HepG2 (cell line): ENCODE measurements around the gene LTA4H. TPM values are rescaled to one million over a fixed set of nuclear protein-coding genes. Genes with fewer than 3 reads are reported as not detected.

ENCODE experiments used
- BCL6 ChIP-seq: IDR thresholded peaks from 2 replicates; pipeline ENCODE4 v1.6.1; 2016; ENCODE audit warnings: missing genetic modification reagents, missing compliant biosample characterization
- CBFB ChIP-seq: sonication (generic); formaldehyde crosslinking; IDR thresholded peaks from 2 replicates; pipeline ENCODE4 v1.4.0; 2020; ENCODE audit warnings: missing genetic modification reagents
- HDAC6 ChIP-seq: fragments of 200-600 bp; sonication (generic); IDR thresholded peaks from 2 replicates; pipeline ENCODE4 v1.7.0; 2017; ENCODE audit warnings: mild to moderate bottlenecking, antibody characterized with exemption, low read length, low read depth
- HMG20A ChIP-seq: IDR thresholded peaks from 2 replicates; pipeline ENCODE4 v1.6.1; 2016; ENCODE audit warnings: borderline replicate concordance
- HOXA3 ChIP-seq: sonication (generic); formaldehyde crosslinking; IDR thresholded peaks from 2 replicates; pipeline ENCODE4 v1.5.0; 2020; ENCODE audit warnings: missing genetic modification reagents
- IRF2 ChIP-seq: IDR thresholded peaks from 2 replicates; pipeline ENCODE4 v1.6.1; 2018; ENCODE audit warnings: missing genetic modification reagents, missing compliant biosample characterization
- KAT7 ChIP-seq: IDR thresholded peaks from 2 replicates; pipeline ENCODE4 v1.6.1; 2018; ENCODE audit warnings: borderline replicate concordance, missing compliant biosample characterization
- NR2F6 ChIP-seq, 2 experiments: IDR thresholded peaks; 2 replicates each; pipeline ENCODE4 v1.6.1; 2016; ENCODE audit warnings: antibody characterized with exemption in 1 of 2, mild to moderate bottlenecking in 1 of 2
- PHF21A ChIP-seq: sonication (generic); formaldehyde crosslinking; IDR thresholded peaks from 2 replicates; pipeline ENCODE4 v1.5.0; 2020; ENCODE audit warnings: mild to moderate bottlenecking, missing genetic modification reagents
- POLR2A ChIP-seq, 2 experiments: IDR thresholded peaks; 2 replicates each; pipeline ENCODE4 v1.6.1; 2011; ENCODE audit warnings: low read depth in 2 of 2, low read length in 2 of 2, mild to moderate bottlenecking in 1 of 2, moderate library complexity in 1 of 2; ENCODE audit not compliant: insufficient read depth in 1 of 2
- RFXAP ChIP-seq: sonication (generic); formaldehyde crosslinking; IDR thresholded peaks from 2 replicates; pipeline ENCODE4 v1.4.0; 2020; ENCODE audit warnings: missing genetic modification reagents, borderline replicate concordance
- STAG1 ChIP-seq: sonication (generic); formaldehyde crosslinking; IDR thresholded peaks from 2 replicates; pipeline ENCODE4 v1.4.0; 2020; ENCODE audit warnings: missing genetic modification reagents
- TOPORS ChIP-seq: sonication (generic); formaldehyde crosslinking; IDR thresholded peaks from 2 replicates; pipeline ENCODE4 v1.8.0; 2023; ENCODE audit warnings: mild to moderate bottlenecking, missing genetic modification reagents
- ZMYM4 ChIP-seq: sonication (generic); formaldehyde crosslinking; IDR thresholded peaks from 2 replicates; pipeline ENCODE4 v1.8.1; 2023; ENCODE audit warnings: mild to moderate bottlenecking, missing genetic modification reagents
- ZNF292 ChIP-seq: sonication (generic); formaldehyde crosslinking; IDR thresholded peaks from 2 replicates; pipeline ENCODE4 v1.8.1; 2022; ENCODE audit warnings: mild to moderate bottlenecking, low read depth, missing genetic modification reagents, borderline replicate concordance
- ZNF670 ChIP-seq: sonication (generic); formaldehyde crosslinking; IDR thresholded peaks from 2 replicates; pipeline ENCODE4 v1.8.0; 2022; ENCODE audit warnings: mild to moderate bottlenecking, missing genetic modification reagents, borderline replicate concordance
- ZNF746 ChIP-seq: sonication (generic); formaldehyde crosslinking; IDR thresholded peaks from 2 replicates; pipeline ENCODE4 v1.8.0; 2022; ENCODE audit warnings: mild to moderate bottlenecking, missing genetic modification reagents
- ZNF790 ChIP-seq: sonication (generic); formaldehyde crosslinking; IDR thresholded peaks from 2 replicates; pipeline ENCODE4 v1.8.0; 2022; ENCODE audit warnings: missing genetic modification reagents, mild to moderate bottlenecking, borderline replicate concordance
- polyA plus RNA-seq, 8 experiments: library from polyadenylated mRNA; depleted of rRNA in 3 of 8; stranded (reverse) in 7 of 8; unstranded in 1 of 8; fragments of >200 nt; fragmentation: Illumina TruSeq in 4 of 8; extraction: Trizol in 4 of 8; gene quantifications; 2 replicates each; pipeline versions ENCODE4 v1.2.1 to v1.2.3, GENCODE V29; 2011 to 2016; ENCODE audit warnings: low read depth in 4 of 8, missing spikeins in 1 of 8, mixed read lengths in 1 of 8; ENCODE audit not compliant: insufficient read depth in 1 of 8
- total RNA-seq, 5 experiments: library from RNA; depleted of rRNA; stranded (reverse); fragments of >200 nt; fragmentation: Illumina TruSeq; extraction: Trizol; gene quantifications; 2 replicates each; pipeline ENCODE4 v1.2.3, GENCODE V29; 2016; ENCODE audit warnings: low read depth in 1 of 5
- TF ChIP-seq, protein P1 (sequence below): IDR thresholded peaks from 2 replicates; pipeline ENCODE4 v1.6.1; 2016; ENCODE audit warnings: low read depth, control low read depth
- TF ChIP-seq, protein P2 (sequence below), 2 experiments: sonication (generic) in 1 of 2; formaldehyde crosslinking in 1 of 2; IDR thresholded peaks; 2 replicates each; pipeline versions ENCODE4 v1.4.0 to v1.6.1; 2016 to 2020; ENCODE audit warnings: borderline replicate concordance in 1 of 2, low read depth in 1 of 2, mild to moderate bottlenecking in 1 of 2, missing genetic modification reagents in 1 of 2
- TF ChIP-seq, protein P3 (sequence below): IDR thresholded peaks from 2 replicates; pipeline ENCODE4 v1.6.1; 2012; ENCODE audit warnings: low read depth, low read length, improper control_type of control experiment
- TF ChIP-seq, protein P4 (sequence below): sonication (generic); formaldehyde crosslinking; IDR thresholded peaks from 2 replicates; pipeline ENCODE4 v1.8.1; 2023; ENCODE audit warnings: mild to moderate bottlenecking, moderate library complexity, missing genetic modification reagents

Gene LTA4H
- total and polyA plus RNA-seq, 2 of the 13 experiments (the other 11 are each of a cell fraction or from before 2014, with no cell fraction given) = 87.5 to 90.4 TPM

DNA sequence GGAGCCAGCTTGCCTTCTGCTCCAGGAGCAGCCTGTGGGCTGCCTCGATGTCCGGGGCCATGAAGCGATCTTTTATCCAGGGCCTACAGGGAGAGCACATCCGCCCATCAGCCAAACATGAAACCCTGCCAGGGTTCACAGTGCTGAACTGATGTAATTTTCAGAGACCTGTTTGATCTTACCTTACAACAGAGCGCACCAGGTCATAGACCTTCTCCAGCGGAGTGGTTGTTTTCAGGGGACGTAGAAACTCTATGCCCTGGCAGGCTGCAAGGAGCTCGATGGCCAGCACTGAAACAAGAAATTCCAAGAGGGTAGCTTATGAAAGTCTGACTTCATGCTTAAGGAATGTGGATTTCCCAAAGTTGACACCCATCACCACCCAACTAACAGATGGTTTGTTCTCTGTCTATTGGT lies 59.0 kb downstream of the LTA4H start (continued):
- TF ChIP-seq, protein P1, sequence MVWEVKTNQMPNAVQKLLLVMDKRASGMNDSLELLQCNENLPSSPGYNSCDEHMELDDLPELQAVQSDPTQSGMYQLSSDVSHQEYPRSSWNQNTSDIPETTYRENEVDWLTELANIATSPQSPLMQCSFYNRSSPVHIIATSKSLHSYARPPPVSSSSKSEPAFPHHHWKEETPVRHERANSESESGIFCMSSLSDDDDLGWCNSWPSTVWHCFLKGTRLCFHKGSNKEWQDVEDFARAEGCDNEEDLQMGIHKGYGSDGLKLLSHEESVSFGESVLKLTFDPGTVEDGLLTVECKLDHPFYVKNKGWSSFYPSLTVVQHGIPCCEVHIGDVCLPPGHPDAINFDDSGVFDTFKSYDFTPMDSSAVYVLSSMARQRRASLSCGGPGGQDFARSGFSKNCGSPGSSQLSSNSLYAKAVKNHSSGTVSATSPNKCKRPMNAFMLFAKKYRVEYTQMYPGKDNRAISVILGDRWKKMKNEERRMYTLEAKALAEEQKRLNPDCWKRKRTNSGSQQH (CRISPR knock-in tag) = 0 out of 2 replicates have a peak, but pooled peaks have one; percentile 33
- TF ChIP-seq ZMYM4 = 0 out of 2 replicates have a peak, but pooled peaks have one; percentile 36
- TF ChIP-seq ZNF746 = 0 out of 2 replicates have a peak, but pooled peaks have one; percentile 33
- peak; percentile 65; the same call in 1 of the 2 replicates for TF ChIP-seq ZNF670
- TF ChIP-seq HMG20A (CRISPR knock-in tag) = peak; percentile 82; the same call in 1 of the 2 replicates
- TF ChIP-seq ZNF790 (CRISPR knock-in tag) = no peak
- TF ChIP-seq CBFB (CRISPR knock-in tag) = 0 out of 2 replicates have a peak, but pooled peaks have one; percentile 40
- TF ChIP-seq TOPORS (CRISPR knock-in tag) = peak; percentile 55; the same call in 1 of the 2 replicates
- peak; percentile 83 for TF ChIP-seq BCL6 (CRISPR knock-in tag)
- peak; percentile 48; the same call in 1 of the 2 replicates for TF ChIP-seq ZNF292 (CRISPR knock-in tag)
- TF ChIP-seq IRF2 (CRISPR knock-in tag) = peak; percentile 71; the same call in 1 of the 2 replicates
- TF ChIP-seq, protein P2, sequence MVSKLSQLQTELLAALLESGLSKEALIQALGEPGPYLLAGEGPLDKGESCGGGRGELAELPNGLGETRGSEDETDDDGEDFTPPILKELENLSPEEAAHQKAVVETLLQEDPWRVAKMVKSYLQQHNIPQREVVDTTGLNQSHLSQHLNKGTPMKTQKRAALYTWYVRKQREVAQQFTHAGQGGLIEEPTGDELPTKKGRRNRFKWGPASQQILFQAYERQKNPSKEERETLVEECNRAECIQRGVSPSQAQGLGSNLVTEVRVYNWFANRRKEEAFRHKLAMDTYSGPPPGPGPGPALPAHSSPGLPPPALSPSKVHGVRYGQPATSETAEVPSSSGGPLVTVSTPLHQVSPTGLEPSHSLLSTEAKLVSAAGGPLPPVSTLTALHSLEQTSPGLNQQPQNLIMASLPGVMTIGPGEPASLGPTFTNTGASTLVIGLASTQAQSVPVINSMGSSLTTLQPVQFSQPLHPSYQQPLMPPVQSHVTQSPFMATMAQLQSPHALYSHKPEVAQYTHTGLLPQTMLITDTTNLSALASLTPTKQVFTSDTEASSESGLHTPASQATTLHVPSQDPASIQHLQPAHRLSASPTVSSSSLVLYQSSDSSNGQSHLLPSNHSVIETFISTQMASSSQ (IDR thresholded peaks at IDR 0.05; ENCODE audit: low read depth) = 0 out of 2 replicates have a peak, but pooled peaks have one; percentile 36
- TF ChIP-seq, protein P2 (CRISPR knock-in tag; IDR thresholded peaks at IDR 0.05; ENCODE audit: borderline replicate concordance) = no peak
- TF ChIP-seq PHF21A (CRISPR knock-in tag) = peak; percentile 83
- peak; percentile 81; the same call in 1 of the 2 replicates for TF ChIP-seq RFXAP (CRISPR knock-in tag)
- no peak for TF ChIP-seq HDAC6
- TF ChIP-seq POLR2A (IDR thresholded peaks at IDR 0.05; ENCODE audit: insufficient read depth in 1 of 2, low read depth in 2 of 2, low read length in 2 of 2) = no peak
- TF ChIP-seq, protein P3, sequence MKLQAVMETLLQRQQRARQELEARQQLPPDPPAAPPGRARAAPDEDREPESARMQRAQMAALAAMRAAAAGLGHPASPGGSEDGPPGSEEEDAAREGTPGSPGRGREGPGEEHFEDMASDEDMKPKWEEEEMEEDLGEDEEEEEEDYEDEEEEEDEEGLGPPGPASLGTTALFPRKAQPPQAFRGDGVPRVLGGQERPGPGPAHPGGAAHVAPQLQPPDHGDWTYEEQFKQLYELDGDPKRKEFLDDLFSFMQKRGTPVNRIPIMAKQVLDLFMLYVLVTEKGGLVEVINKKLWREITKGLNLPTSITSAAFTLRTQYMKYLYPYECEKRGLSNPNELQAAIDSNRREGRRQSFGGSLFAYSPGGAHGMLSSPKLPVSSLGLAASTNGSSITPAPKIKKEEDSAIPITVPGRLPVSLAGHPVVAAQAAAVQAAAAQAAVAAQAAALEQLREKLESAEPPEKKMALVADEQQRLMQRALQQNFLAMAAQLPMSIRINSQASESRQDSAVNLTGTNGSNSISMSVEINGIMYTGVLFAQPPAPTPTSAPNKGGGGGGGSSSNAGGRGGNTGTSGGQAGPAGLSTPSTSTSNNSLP = peak; percentile 50; the same call in 1 of the 2 replicates
- peak; percentile 61; the same call in 1 of the 2 replicates for TF ChIP-seq HOXA3
- TF ChIP-seq KAT7 = peak; percentile 42; the same call in 1 of the 2 replicates
- TF ChIP-seq STAG1 (CRISPR knock-in tag) = peak; percentile 13; the same call in 1 of the 2 replicates
- TF ChIP-seq, protein P4, sequence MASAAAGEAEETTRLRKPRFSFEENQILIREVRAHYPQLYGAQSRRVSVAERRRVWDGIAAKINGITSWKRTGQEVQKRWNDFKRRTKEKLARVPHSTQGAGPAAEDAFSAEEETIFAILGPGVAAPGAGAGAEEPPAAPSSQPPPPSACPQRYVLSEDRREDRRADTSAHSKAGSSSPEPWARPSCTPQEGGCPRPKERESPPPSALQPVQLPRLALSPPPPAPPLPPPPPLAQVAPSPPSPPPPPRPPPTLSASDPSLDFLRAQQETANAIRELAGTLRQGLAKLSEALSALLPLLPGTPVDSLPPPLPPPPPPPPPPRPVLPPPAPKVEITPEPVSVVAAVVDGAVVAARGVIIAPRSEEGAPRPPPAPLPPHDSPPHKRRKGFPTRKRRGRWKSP (CRISPR knock-in tag) = peak; percentile 40; the same call in 1 of the 2 replicates
- peak; percentile 69 for TF ChIP-seq NR2F6 (IDR thresholded peaks at IDR 0.05)
- TF ChIP-seq NR2F6 (CRISPR knock-in tag; IDR thresholded peaks at IDR 0.05) = peak; percentile 84
